DND-41 (cell line): Measurements from ENCODE around the gene AIF1.

Experiments
- ATAC-seq: fragments of 200-7000 bp; cut with Tn5 transposase; 3 replicates; pipeline ENCODE4 v1.9.1; 2021; ENCODE audit warnings: low read depth; ENCODE audit not compliant: insufficient read depth
- DNase-seq: peaks from one replicate; pipeline ENCODE4 v3.0.0-alpha.2; 2020
- H2AFZ ChIP-seq: 2 replicates; pipeline ENCODE4 v1.6.0; 2012; ENCODE audit warnings: low read depth, low read length
- H3K27ac ChIP-seq: 2 replicates; pipeline ENCODE4 v1.5.1; 2012; ENCODE audit warnings: low read length, inconsistent platforms
- H3K27me3 ChIP-seq: fragments of 200-600 bp; sonication (generic); 2 replicates; pipeline ENCODE4 v1.6.0; 2012; ENCODE audit warnings: low read length, mild to moderate bottlenecking, inconsistent platforms; ENCODE audit not compliant: insufficient read depth, poor library complexity
- H3K36me3 ChIP-seq: 2 replicates; pipeline ENCODE4 v1.5.1; 2012; ENCODE audit warnings: low read length, inconsistent platforms; ENCODE audit not compliant: insufficient read depth
- H3K4me1 ChIP-seq: 2 replicates; pipeline ENCODE4 v1.5.1; 2012; ENCODE audit warnings: mild to moderate bottlenecking, low read length; ENCODE audit not compliant: insufficient read depth
- H3K4me2 ChIP-seq: 2 replicates; pipeline ENCODE4 v1.6.0; 2012; ENCODE audit warnings: mild to moderate bottlenecking, moderate library complexity, low read length, inconsistent platforms; ENCODE audit not compliant: insufficient read depth
- H3K4me3 ChIP-seq, 2 experiments: fragments of 200-600 bp in 1 of 2; shearing (Covaris generic) in 1 of 2; 2 replicates each; pipeline ENCODE4 v1.5.1; 2012 to 2016; ENCODE audit warnings: inconsistent platforms in 2 of 2, low read length in 2 of 2, mild to moderate bottlenecking in 2 of 2, low read depth in 1 of 2, moderate library complexity in 1 of 2
- H3K79me2 ChIP-seq: 2 replicates; pipeline ENCODE4 v1.6.0; 2012; ENCODE audit warnings: low read length, inconsistent platforms; ENCODE audit not compliant: insufficient read depth
- H3K9ac ChIP-seq: 2 replicates; pipeline ENCODE4 v1.6.0; 2012; ENCODE audit warnings: low read depth, mild to moderate bottlenecking, inconsistent platforms, low read length, moderate library complexity
- H3K9me3 ChIP-seq: 2 replicates; pipeline ENCODE4 v1.5.1; 2012; ENCODE audit warnings: low read length, moderate library complexity, mild to moderate bottlenecking, inconsistent platforms; ENCODE audit not compliant: insufficient read depth, severe bottlenecking
- H4K20me1 ChIP-seq: 2 replicates; pipeline ENCODE4 v1.6.0; 2012; ENCODE audit warnings: low read length; ENCODE audit not compliant: insufficient read depth
- EZH2 ChIP-seq: IDR thresholded peaks from 3 replicates; pipeline ENCODE4 v1.6.1; 2012; ENCODE audit warnings: borderline replicate concordance, low read depth, mild to moderate bottlenecking, moderate library complexity, low read length, inconsistent platforms; ENCODE audit not compliant: severe bottlenecking
- TF ChIP-seq, protein P1 (sequence below): IDR thresholded peaks from 2 replicates; pipeline ENCODE4 v1.5.1; 2012; ENCODE audit warnings: borderline replicate concordance, low read length, moderate library complexity, mild to moderate bottlenecking; ENCODE audit not compliant: poor library complexity, severe bottlenecking; ENCODE audit errors: extremely low read depth

AIF1 gene

DNA sequence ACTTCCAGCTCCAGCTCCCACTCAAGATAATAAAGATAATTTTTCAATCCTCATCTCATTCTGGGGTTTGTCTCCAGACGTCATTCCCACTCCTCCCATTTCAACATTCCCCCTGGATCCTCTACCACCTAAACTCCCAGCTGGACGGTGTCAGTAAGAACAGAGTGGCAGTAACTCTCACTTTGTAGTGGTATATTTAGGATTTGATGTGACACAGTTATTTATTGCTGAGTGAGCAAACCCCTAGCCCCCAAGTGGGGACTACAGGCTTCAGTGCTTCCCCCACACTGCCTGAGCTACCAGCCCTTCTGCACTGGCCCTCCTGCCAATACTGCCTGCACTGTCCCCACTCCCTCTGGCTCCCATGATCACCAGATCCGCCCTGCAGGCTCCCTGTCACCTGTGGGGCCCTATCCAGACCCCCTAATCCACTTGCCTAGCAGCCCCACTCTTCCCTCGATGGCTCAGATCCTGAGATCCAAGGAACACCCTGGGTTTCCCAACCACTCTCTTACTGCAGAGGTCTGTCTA lies 43.2 kb downstream of the AIF1 start:
- Histone ChIP-seq H2AFZ (no peak overlapping the region), H3K79me2 (peaks cover 71% of the 10 kb centered on the region), H3K36me3 (peaks cover 60% of the 10 kb centered on the region), H4K20me1 (peaks cover 13% of the 10 kb centered on the region), H3K9me3 (no peaks in the 10 kb centered on the region), H3K27ac (0 out of 2 replicates have a peak overlapping the region, but pooled peaks have one; percentile 35), H3K9ac (peak overlapping the region; percentile 23), H3K27me3 (no peaks in the 10 kb centered on the region), H3K4me1 (peaks cover 65% of the 10 kb centered on the region), H3K4me2 (peak overlapping the region; percentile 96), H3K4me3 (no peak overlapping the region)
- no peak for DNase-seq
- no peak for ATAC-seq
- TF ChIP-seq, protein P1, sequence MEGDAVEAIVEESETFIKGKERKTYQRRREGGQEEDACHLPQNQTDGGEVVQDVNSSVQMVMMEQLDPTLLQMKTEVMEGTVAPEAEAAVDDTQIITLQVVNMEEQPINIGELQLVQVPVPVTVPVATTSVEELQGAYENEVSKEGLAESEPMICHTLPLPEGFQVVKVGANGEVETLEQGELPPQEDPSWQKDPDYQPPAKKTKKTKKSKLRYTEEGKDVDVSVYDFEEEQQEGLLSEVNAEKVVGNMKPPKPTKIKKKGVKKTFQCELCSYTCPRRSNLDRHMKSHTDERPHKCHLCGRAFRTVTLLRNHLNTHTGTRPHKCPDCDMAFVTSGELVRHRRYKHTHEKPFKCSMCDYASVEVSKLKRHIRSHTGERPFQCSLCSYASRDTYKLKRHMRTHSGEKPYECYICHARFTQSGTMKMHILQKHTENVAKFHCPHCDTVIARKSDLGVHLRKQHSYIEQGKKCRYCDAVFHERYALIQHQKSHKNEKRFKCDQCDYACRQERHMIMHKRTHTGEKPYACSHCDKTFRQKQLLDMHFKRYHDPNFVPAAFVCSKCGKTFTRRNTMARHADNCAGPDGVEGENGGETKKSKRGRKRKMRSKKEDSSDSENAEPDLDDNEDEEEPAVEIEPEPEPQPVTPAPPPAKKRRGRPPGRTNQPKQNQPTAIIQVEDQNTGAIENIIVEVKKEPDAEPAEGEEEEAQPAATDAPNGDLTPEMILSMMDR = no peak
- no peak for TF ChIP-seq EZH2

DNA sequence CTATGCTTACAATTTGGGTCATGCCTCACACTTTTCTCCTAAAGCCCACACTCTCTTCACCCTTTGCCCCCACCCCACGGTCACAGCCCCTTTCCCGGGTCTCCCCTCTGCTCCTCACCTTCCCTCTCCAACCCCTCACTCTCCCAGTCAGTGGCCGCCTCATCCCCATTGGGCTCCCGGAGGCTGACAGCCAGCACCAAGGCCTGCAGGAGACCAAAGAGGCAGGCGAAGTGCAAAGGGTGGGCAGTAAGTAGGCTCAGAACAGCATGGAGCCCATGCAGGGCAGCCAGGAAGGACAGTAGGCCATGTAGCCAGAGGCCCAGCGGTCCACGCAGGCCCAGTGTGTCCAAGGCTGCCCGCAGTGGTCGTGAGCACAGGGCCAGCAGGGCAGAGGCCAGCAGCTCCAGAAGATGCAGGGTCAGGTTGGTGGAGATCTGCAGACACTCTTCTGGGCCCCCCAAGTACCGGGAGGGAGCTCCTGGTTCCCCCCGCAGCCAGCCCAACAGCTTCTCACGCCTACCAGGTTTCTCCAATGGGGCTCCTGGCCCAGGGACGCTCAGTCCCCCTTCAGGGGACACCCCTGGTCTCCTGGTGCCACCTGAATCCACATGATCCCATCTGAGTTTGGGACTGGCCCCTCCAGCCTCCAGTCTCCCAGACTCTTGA lies 44.1 kb downstream of the AIF1 start:
- peak overlapping the region; percentile 87 for H3K27ac ChIP-seq
- H3K79me2 ChIP-seq = peaks cover 74% of the 10 kb centered on the region
- peak overlapping the region; percentile 91 for H3K9ac ChIP-seq

DNA sequence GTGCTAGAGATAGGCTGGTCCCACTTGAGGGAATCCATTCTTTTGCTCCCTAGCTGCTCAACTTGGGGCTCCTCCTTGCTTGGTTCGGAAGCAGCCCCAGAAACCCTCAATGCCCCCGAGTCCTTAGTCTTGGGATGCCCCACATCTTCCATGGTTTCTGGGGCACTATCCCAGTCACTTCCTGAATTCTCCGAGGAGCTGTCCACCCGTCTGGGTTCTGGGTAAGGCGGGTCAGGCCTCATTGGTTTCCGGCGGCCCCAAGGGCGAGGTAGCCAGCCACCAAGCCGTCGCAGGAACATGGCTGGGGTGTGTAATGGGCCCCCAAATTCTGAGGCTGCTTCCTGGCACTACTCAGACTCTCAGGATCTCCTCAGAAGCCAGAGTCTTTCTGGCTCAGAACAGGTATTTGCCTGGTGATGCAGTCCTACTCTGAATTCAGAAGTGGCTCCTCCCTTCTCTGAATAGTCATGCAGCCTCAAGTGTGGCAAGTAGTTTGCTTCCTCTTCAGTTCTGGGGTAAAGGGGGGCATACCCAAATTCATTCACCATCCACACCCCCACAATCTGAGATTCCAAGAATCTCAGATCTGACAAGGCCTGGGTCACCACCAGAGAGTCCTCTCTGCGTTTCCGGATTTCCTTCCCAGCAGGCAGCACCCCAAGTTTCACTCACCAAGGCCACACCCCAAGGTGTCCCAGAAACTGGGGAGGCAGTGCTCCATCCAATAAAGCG lies 44.8 kb downstream of the AIF1 start:
- Histone ChIP-seq H3K9me3 (no peaks in the 10 kb centered on the region), H3K79me2 (peaks cover 78% of the 10 kb centered on the region), H3K4me1 (peaks cover 70% of the 10 kb centered on the region), H3K9ac (peak overlapping the region; percentile 91), H3K4me3 (peak overlapping the region; percentile 72 to 96), H3K27ac (peak overlapping the region; percentile 87), H4K20me1 (peaks cover 13% of the 10 kb centered on the region), H3K4me2 (peak overlapping the region; percentile 96), H3K36me3 (peaks cover 72% of the 10 kb centered on the region), H3K27me3 (no peaks in the 10 kb centered on the region), H2AFZ (peak overlapping the region; percentile 76; the same call in 1 of the 2 replicates)
- DNase-seq = no peak
- TF ChIP-seq, protein P1 = no peak
- no peak for TF ChIP-seq EZH2
- ATAC-seq = no peak

More for the DNA sequence above, 44.1 kb downstream of the AIF1 start:
- DNase-seq (no peak), ATAC-seq (no peak)
- no peaks in the 10 kb centered on the region for H3K9me3 ChIP-seq
- peaks cover 69% of the 10 kb centered on the region for H3K36me3 ChIP-seq
- TF ChIP-seq EZH2 = no peak
- TF ChIP-seq, protein P1 = no peak
- H4K20me1 ChIP-seq = peaks cover 13% of the 10 kb centered on the region
- no peak overlapping the region for H2AFZ ChIP-seq
- H3K27me3 ChIP-seq = no peaks in the 10 kb centered on the region
- peak overlapping the region in 1 of 2 experiments; percentile 96; a peak in 3 of 4 replicates for H3K4me3 ChIP-seq
- H3K4me1 ChIP-seq = peaks cover 66% of the 10 kb centered on the region
- H3K4me2 ChIP-seq = peak overlapping the region; percentile 96
